Natural killer cell (primary cell): ENCODE results near the gene IFNAR2. TPM values are rescaled to one million over a fixed set of nuclear protein-coding genes. Genes with fewer than 3 reads are reported as not detected.
A peak's percentile ranks its signal among the peaks of the same experiment; 100 is the strongest.

Source experiments
- ATAC-seq, 3 donors: fragments of 150-1000 bp in 2 of 3; fragments of 200-7000 bp in 1 of 3; cut with Tn5 transposase; 1 replicate in 1 of 3; 2 replicates in 2 of 3; pipeline ENCODE4 v1.10.0; 2021; ENCODE audit warnings: mild to moderate bottlenecking in 2 of 3, moderate library complexity in 2 of 3
- DNase-seq, 2 donors: peaks; one replicate each; pipeline versions ENCODE4 v3.0.0 to v3.0.0-alpha.2; 2013 to 2021; ENCODE audit warnings: mixed read lengths in 1 of 2
- H3K27ac ChIP-seq: one replicate; pipeline ENCODE4 v1.5.1; 2013; ENCODE audit warnings: mild to moderate bottlenecking, low read length
- H3K27me3 ChIP-seq: one replicate; pipeline ENCODE4 v1.6.1; 2013; ENCODE audit warnings: low read length; ENCODE audit not compliant: control insufficient read depth, insufficient read depth
- H3K36me3 ChIP-seq: one replicate; pipeline ENCODE4 v1.6.1; 2013; ENCODE audit warnings: low read length; ENCODE audit not compliant: control insufficient read depth, insufficient read depth
- H3K4me1 ChIP-seq: one replicate; pipeline ENCODE4 v1.6.1; 2013; ENCODE audit warnings: low read length; ENCODE audit not compliant: control insufficient read depth, insufficient read depth
- H3K4me3 ChIP-seq: one replicate; pipeline ENCODE4 v1.5.1; 2013; ENCODE audit warnings: low read length
- H3K9me3 ChIP-seq: one replicate; pipeline ENCODE4 v1.6.1; 2013; ENCODE audit warnings: low read length; ENCODE audit not compliant: control insufficient read depth, insufficient read depth
- H3K27ac Mint-ChIP-seq, 2 donors: one replicate each; pipeline ENCODE4 v1.8.0; 2022; ENCODE audit warnings: mild to moderate bottlenecking in 2 of 2, mixed read lengths in 2 of 2, moderate library complexity in 1 of 2
- H3K27me3 Mint-ChIP-seq, 2 donors: one replicate each; pipeline ENCODE4 v1.8.0; 2022; ENCODE audit warnings: low read depth in 2 of 2, mixed read lengths in 2 of 2
- H3K36me3 Mint-ChIP-seq: one replicate; pipeline ENCODE4 v1.8.0; 2022; ENCODE audit warnings: mixed read lengths
- H3K4me1 Mint-ChIP-seq, 2 donors: one replicate each; pipeline ENCODE4 v1.8.0; 2022; ENCODE audit warnings: mixed read lengths in 2 of 2
- H3K4me3 Mint-ChIP-seq: one replicate; pipeline ENCODE4 v1.8.0; 2022; ENCODE audit warnings: mild to moderate bottlenecking, moderate library complexity, mixed read lengths
- H3K9me3 Mint-ChIP-seq, 2 donors: one replicate each; pipeline ENCODE4 v1.8.0; 2022; ENCODE audit warnings: mixed read lengths in 2 of 2
- CTCF ChIP-seq: fragments of 200-600 bp; IDR thresholded peaks from one replicate; pipeline ENCODE4 v1.8.0; 2022; ENCODE audit warnings: antibody characterized with exemption
- WGBS: methylation state at CpG from one replicate; pipeline ENCODE4 v1.1.7; 2013; ENCODE audit warnings: missing lambda C conversion rate; ENCODE audit not compliant: insufficient coverage; 5-methylcytosine and 5-hydroxymethylcytosine counted together
- intact Hi-C: fragments of 100-400 bp; cut with micrococcal nuclease; formaldehyde crosslinking; loops from one replicate; pipeline ENCODE4 v1.14.2; 2022
- total RNA-seq, 4 donors: library from RNA; stranded (reverse); fragments of 120-200 nt in 1 of 4; gene quantifications; one replicate each; pipeline versions ENCODE4 v1.2.3 to v1.2.4, GENCODE V29; 2013 to 2022

The IFNAR2 gene
- total RNA-seq, result 100 to 1,000 TPM in 1 of 3 donors, 10 to 100 TPM in 2; 65.4 to 105 (median 70.9) TPM
- 49.9 TPM for total RNA-seq (2013)

- Mint-ChIP-seq H3K4me3 (peak within 1 kb of the TSS; percentile 90), H3K27me3 (no peaks in the 10 kb centered on the region), H3K9me3 (no peaks in the 10 kb centered on the region), H3K36me3 (peaks cover 18% of the 10 kb centered on the region), H3K27ac (peak within 1 kb of the TSS; percentile 88 to 97), H3K4me1 (peaks cover 51 to 52% of the 10 kb centered on the region in 2 donors)
- peak; percentile 75 to 91 (median 82) for ATAC-seq
- peak; percentile 75 to 84 for DNase-seq
- Histone ChIP-seq H3K36me3 (no peaks in the 10 kb centered on the region), H3K9me3 (no peaks in the 10 kb centered on the region), H3K27ac (peak within 1 kb of the TSS; percentile 68), H3K27me3 (no peaks in the 10 kb centered on the region), H3K4me3 (peak within 1 kb of the TSS; percentile 94), H3K4me1 (peaks cover 25% of the 10 kb centered on the region)
- WGBS, result under 1% methylated on average over 95 of the region's 95 CpGs
- intact Hi-C loops, result no loop called here
- no peak for TF ChIP-seq CTCF
These were observed at the start of gene IFNAR2 for GRCh38 chr21:33229784-33230544. TSS of gene IFNAR2 (plus strand) at chr21:33229938. CDS start at chr21:33241923, 11,985 bp downstream.

GRCh38 chr21:33185852-33186251, 43.9 kb upstream of the IFNAR2 start:
- H3K4me3 Mint-ChIP-seq, result peak overlapping the region; percentile 82
- Histone ChIP-seq H3K27me3 (no peaks in the 10 kb centered on the region), H3K36me3 (no peaks in the 10 kb centered on the region), H3K9me3 (no peaks in the 10 kb centered on the region), H3K4me3 (no peak overlapping the region), H3K27ac (no peak overlapping the region), H3K4me1 (peaks cover 19% of the 10 kb centered on the region)
- DNase-seq (peak in 1 of 2 donors; percentile 72), ATAC-seq (peak; percentile 87 to 91 (median 88))
- H3K27ac Mint-ChIP-seq, result peak overlapping the region; percentile 71 to 72
- intact Hi-C loops, result no loop called here
- peaks cover under 1% of the 10 kb centered on the region for H3K36me3 Mint-ChIP-seq
- 47% methylated on average over 5 of the region's 6 CpGs for WGBS
- peaks cover 0 to under 1% of the 10 kb centered on the region in 2 donors for H3K27me3 Mint-ChIP-seq
- TF ChIP-seq CTCF, result no peak
- peaks cover 21% of the 10 kb centered on the region in 2 donors for H3K4me1 Mint-ChIP-seq
- H3K9me3 Mint-ChIP-seq, result no peaks in the 10 kb centered on the region

GRCh38 chr21:33187276-33187675, 42.5 kb upstream of the IFNAR2 start:
- 87% methylated on average over 4 of the region's 4 CpGs for WGBS
- H3K4me3 Mint-ChIP-seq, result no peak overlapping the region
- peaks cover 21% of the 10 kb centered on the region in 2 donors for H3K4me1 Mint-ChIP-seq
- H3K27me3 Mint-ChIP-seq, result peaks cover 3 to 11% of the 10 kb centered on the region in 2 donors
- no peaks in the 10 kb centered on the region for H3K9me3 Mint-ChIP-seq
- H3K36me3 ChIP-seq, result no peaks in the 10 kb centered on the region
- DNase-seq (no peak), ATAC-seq (no peak)
- intact Hi-C loops, result no loop called here
- H3K27ac Mint-ChIP-seq, result no peak overlapping the region
- no peaks in the 10 kb centered on the region for H3K9me3 ChIP-seq
- TF ChIP-seq CTCF, result no peak
- no peak overlapping the region for H3K4me3 ChIP-seq
- no peaks in the 10 kb centered on the region for H3K27me3 ChIP-seq
- H3K36me3 Mint-ChIP-seq, result peaks cover 10% of the 10 kb centered on the region
- H3K4me1 ChIP-seq, result peaks cover 19% of the 10 kb centered on the region
- no peak overlapping the region for H3K27ac ChIP-seq
